ENCODE measurements around the gene MYO1F.

The MYO1F gene

GRCh38 chr19:8578642-8579265 is 1.5 kb upstream of the MYO1F start:
- TF ChIP-seq REST (IDR thresholded peaks at IDR 0.05; ENCODE audit: insufficient replicate concordance, low read depth) = no peak
- peak; percentile 96 for TF ChIP-seq CTCF (IDR thresholded peaks at IDR 0.05; ENCODE audit: insufficient read depth, low read length)
- H3K4me3 ChIP-seq (replicated peaks; ENCODE audit: insufficient read depth, low read length) = no peak overlapping the region
- H3K27me3 ChIP-seq (ENCODE audit: insufficient read depth, poor library complexity, severe bottlenecking) = no peaks in the 10 kb centered on the region
- DNase-seq (ENCODE audit: low read depth in 1 of 2, low spot score in 1 of 2) = peak in 1 of 2 experiments; percentile 89
- peak overlapping the region; percentile 93 for H3K27ac ChIP-seq (replicated peaks)

DNA sequence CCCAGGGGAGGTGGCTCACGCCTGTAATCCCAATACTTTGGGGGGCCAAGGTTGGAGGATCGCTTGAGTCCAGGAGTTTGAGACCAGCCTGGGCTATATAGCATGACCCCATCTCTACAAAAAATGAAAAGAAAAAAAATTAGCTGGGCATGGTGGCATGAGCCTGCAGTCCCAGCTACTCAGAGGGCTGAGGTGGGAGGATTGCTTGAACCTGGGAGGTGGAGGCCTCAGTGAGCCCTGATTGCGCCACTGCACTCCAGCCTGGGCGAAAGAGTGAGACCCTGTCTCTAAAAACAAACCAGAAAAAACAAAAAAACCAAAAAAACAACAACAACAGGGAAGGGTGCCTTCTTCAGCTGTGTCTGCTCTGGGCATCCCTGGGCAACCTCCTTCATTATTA is 499 bp upstream of the MYO1F start:
- no peak for TF ChIP-seq CTCF (IDR thresholded peaks at IDR 0.05; ENCODE audit: insufficient read depth, low read length)
- no peak for TF ChIP-seq POLR2AphosphoS5 (IDR thresholded peaks at IDR 0.05; ENCODE audit: low read depth)
- TF ChIP-seq GABPA (IDR thresholded peaks at IDR 0.05; ENCODE audit: low read depth) = no peak
- TF ChIP-seq SPI1 (IDR thresholded peaks at IDR 0.05; ENCODE audit: borderline replicate concordance, low read depth) = no peak
- TF ChIP-seq REST (IDR thresholded peaks at IDR 0.05; ENCODE audit: insufficient replicate concordance, low read depth) = no peak
- H3K27ac ChIP-seq (replicated peaks) = peak overlapping the region; percentile 93
- peak in 1 of 2 experiments; percentile 40 for DNase-seq (ENCODE audit: low read depth in 1 of 2, low spot score in 1 of 2)
- H3K27me3 ChIP-seq (ENCODE audit: insufficient read depth, poor library complexity, severe bottlenecking) = no peaks in the 10 kb centered on the region
- H3K4me3 ChIP-seq (replicated peaks; ENCODE audit: insufficient read depth, low read length) = peak overlapping the region; percentile 65

DNA sequence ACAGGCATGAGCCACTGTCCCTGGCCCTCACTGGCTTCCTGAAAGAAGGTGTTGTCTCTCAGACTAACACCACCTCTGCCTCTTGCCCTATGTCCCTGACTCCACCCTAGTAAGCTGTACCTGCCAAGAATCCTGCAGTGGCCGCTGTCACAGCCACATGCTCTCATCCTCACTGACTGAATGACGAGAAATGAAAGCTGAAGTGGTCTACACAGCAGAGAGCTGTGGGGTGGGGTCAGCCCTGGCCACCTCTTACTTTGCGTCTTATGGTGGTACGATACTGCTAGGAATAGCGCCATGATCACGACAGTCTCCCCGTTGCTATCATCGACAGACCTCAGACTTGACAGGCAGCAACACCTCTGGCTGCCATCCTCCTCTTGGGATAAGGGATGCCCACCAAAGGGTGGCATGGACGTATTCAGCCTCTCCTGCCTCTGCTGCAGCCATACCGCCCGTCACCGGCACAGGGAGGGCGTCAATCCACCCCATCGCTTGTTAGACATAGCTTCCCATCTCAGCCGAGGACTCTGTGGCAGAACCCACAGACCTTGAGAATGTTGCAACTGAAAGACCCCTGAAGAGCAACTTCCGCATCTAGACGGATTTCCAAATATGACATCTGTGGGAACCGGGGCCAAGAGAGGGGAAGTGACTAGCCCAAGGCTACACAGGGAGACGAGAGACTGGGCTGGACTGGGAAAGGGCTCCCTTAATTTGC is 809 bp downstream of the MYO1F start:
- TF ChIP-seq CTCF (IDR thresholded peaks at IDR 0.05; ENCODE audit: insufficient read depth, low read length) (no peak), POLR2AphosphoS5 (IDR thresholded peaks at IDR 0.05; ENCODE audit: low read depth) (peak; percentile 65), GABPA (IDR thresholded peaks at IDR 0.05; ENCODE audit: low read depth) (no peak), SPI1 (IDR thresholded peaks at IDR 0.05; ENCODE audit: borderline replicate concordance, low read depth) (peak; percentile 97)
- peak; percentile 86 to 89 for DNase-seq (ENCODE audit: low read depth in 1 of 2, low spot score in 1 of 2)
- peak overlapping the region; percentile 65 for H3K4me3 ChIP-seq (replicated peaks; ENCODE audit: insufficient read depth, low read length)
- H3K27ac ChIP-seq (replicated peaks) = peak overlapping the region; percentile 93
- no peaks in the 10 kb centered on the region for H3K27me3 ChIP-seq (ENCODE audit: insufficient read depth, poor library complexity, severe bottlenecking)
